Activated gamma-delta T cell treated with anti-CD3 and anti-CD28 coated beads, Interleukin-2, amount 50 U/mL, for 16 hours (primary cell): Measurements from ENCODE around the gene LRRD1.
"Not testable (repeated sequence)": the region's sequence is repeated elsewhere in the genome, so short reads cannot be mapped to it uniquely, and the experiment has no call there.

Experiments
- DNase-seq: peaks from one replicate; pipeline ENCODE4 v3.0.0-alpha.2; 2020; ENCODE audit warnings: low read depth

LRRD1 gene

DNA sequence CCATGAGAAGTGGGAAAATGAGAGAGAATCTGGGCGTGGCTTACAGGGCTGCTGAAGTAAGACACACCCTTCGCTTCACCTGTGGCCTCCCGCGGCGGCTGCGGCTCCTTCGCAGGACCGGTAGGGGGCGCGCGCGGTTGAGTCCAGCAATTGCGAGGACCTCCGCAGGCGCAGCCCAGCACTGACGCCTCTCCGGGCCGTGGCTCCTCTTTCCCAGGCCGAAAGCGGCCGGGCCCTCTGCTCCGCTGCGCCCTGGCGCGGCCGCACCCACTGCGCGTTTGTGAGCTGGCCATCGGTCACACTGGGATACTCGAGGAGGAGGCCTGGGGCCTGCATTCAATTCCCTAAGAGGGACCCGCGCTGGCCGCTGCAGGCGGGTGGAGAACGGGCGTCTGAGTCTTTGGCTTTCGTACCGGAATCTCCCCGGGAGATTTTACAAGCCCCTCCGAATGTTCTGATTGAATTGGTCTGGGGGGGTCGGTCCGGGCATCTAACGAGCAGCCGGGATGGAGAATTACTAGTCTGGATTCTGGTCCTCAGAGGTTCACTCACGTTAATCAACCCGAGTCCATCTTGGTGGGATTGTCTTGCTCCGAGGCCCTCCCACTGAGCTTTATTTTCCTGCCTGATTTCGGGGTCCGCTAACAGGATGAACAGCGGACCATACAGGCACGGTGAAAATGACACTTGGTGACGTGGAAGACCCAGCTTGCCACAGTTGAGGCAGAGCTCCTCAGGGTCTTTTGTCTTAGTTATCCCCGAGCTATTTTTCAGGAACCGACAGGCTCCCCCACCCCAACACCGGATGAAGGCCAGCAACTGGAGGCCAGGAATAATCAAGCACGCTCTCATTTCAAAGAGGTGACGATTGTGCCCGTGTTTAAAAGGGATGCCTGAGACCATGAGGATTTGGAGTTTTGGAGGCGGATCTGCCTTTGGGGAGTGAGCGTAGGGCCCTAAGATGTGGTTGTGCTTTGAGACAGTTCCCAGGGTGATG, at the start of gene LRRD1:
Gene LRRD1, minus strand, starts transcription at position 215 of the 997 bp plus-strand sequence. CDS start 13,940 bp downstream, outside the sequence.
- DNase-seq = peak; percentile 79

DNA sequence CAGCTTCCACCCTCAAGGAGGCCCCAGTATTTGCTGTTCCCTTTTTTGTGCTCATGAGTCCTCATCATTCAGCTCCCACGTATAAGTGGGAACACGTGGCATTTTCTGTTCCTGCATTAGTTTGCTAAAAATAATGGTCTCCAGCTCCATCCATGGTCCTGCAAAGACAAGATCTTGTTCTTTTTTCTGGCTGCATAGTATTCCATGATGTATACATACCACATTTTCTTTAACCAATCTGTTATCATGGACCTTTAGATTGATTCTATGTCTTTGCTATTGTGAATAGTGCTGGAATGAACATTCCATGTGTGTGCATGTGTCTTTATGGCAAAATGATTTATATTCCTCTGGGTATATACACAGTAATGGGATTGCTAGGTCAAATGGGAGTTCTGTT, 49.8 kb upstream of the LRRD1 start:
- no peak for DNase-seq

DNA sequence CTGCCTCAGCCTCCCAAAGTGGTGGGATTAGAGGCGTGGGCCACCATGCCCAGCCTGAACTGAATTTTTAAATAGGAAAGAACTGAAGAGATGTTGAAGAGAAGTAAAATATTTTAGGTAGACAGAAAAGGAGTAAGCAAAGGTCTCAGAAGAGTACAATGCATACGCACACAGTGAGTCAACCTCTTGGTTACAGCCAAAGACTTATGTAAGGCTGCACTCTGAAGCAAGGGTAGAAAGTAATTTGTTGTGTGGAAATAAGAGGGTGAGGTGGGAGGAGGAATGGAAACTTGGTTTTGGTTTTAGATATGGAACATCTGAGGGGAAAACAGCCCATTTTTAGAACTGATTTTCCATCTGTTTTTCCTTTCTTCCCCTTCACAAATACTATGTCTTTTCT, 49.2 kb upstream of the LRRD1 start:
- no peak for DNase-seq

DNA sequence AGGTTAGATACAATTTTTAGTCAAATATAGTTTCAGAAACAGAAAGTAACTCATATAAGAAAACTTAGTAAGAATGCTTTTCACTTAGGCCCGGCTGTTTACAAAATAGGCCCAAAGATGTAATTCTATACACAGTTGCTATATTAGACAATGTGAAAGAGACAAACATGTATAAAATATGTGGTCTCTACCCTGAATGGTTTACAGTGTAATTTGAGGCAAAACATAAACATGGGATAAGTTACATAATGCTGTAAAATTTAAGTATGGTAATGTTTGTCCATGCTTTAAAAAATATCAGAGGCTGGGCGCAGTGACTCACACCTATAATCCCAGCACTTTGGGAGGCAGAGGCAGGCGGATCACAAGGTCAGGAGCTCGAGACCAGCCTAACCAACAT, 48.0 kb upstream of the LRRD1 start:
- DNase-seq = no peak

DNA sequence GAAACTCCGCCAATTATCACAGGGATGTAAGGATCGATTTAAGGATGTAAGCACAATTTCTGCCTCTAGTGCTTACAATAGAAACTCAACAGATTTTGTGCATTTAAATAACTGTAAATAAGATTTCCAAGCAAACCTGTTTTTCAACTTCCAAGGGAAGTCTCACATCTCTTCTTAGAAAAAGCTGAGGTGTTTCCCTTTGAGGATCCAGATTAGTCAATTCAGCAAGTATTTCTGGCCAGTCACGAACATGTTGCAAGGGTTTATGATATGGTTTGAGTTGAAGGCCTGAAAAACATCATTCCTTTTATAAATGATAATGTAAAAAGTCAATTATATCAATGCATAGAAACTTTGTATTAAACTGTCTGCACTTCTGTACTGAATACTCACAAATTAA, 42.8 kb upstream of the LRRD1 start:
- no peak for DNase-seq

DNA sequence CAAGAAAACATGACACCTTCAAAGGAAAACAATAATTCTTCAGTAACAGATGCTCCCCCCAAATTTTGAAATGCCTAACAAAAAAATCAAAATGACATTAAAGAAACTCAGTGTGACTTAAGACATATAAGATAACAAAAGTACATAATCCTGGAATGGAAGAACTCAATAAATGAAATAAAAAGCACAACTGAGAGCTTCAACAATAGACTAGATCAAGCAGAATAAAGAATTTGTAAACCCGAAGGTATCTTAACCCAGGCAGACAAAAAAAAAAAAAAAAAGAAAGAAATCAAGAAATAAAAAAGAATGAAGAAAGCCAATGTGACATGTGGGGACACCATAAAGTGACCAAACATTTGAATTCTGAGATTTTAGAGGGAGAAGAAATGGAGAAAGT, 27.7 kb upstream of the LRRD1 start:
- DNase-seq = no peak

DNA sequence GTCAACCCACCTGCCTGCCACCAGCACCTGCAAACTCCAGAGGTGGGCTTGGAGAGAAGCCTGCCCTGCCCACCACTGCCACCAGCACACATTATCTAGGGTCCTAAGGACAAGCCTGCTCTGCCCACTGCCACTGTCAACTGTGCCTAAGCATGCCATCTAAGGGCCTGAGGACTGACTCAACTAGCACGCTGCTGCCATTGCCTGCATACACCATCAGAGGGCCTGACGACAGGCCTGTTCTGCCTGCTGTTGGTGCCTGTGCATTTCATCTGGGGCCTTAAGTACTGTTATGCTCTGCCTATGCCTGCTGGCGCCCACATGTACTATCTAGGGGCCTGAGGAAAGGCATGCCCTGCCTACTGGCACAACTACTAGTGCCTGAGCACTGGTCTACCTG, 27.0 kb upstream of the LRRD1 start:
- DNase-seq = no peak

DNA sequence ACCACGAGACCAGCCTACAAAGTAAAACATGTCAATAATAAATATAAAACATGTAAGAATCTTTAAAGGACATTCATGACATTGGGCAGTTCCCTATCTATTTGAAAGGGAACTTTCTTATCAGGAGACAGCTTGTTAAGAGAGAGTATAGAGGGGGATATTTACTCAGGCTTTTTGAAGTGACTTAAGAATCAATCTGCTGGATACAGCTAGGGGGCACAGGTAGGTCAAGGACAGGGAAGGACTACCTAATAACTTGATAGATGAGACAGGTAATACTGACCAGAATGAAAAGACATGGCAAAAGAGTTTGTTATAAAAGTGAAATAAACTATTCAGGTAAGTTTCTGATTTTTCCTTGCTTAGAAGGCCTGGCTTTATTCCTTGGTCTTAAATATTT, 21.8 kb upstream of the LRRD1 start:
- no peak for DNase-seq

DNA sequence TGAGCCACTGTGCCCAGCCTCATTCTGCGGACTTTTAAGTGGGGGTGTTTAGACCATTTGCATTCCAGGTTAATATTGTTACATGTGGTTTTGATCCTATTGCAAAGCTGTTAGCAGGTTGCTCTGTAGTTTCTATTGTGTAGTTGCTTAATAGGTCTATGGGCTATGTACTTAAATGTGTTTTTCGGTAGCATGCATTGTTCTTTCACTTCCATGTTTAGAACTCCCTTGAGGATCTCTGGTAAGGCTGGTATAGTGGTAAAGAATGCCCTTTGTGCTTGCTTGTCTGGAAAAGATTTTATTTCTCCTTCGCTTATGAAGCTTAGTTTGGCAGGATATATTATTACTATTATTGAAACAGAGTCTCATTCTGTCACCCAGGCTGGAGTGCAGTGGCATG, 13.4 kb upstream of the LRRD1 start:
- DNase-seq = no peak

DNA sequence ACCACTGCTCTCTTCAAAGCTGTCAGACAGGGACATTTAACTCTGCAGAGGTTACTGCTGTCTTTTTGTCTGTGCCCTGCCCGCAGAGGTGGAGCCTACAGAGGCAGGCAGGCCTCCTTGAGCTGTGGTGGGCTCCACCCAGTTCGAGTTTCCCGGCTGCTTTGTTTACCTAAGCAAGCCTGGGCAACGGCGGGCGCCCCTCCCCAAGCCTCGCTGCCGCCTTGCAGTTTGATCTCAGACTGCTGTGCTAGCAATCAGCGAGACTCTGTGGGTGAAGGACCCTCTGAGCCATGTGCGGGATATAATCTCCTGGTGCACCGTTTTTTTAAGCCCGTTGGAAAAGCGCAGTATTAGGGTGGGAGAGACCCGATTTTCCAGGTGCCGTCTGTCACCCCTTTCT, 10.3 kb upstream of the LRRD1 start:
- DNase-seq = not testable (repeated sequence)

DNA sequence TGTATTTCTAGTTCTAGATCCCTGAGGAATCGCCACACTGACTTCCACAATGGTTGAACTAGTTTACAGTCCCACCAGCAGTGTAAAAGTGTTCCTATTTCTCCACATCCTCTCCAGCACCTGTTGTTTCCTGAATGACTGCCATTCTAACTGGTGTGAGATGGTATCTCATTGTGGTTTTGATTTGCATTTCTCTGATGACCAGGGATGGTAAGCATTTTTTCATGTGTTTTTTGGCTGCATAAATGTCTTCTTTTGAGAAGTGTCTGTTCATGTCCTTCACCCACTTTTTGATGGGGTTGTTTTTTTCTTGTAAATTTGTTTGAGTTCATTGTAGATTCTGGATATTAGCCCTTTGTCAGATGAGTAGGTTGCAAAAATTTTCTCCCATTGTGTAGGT, 5.4 kb upstream of the LRRD1 start:
- DNase-seq = not testable (repeated sequence)

DNA sequence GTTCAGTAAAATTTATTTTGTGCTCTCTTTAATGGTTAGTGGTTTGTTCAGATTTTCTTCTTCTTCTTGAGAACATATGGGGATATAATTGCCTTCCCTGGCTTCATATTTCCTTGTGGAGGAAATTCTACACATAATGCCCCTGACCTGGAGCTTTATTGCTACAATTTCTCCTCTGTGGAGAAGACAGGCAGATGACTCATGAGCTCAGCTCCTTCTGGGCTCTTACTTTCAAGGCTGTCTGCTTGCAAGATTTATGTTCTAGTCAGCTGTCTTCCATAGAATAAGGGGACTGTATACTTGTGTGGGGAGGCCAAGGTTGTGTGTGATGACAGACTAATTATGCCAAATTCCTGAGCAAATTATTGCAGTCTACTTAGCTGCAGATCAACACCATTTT, 1.6 kb downstream of the LRRD1 start:
- no peak for DNase-seq

DNA sequence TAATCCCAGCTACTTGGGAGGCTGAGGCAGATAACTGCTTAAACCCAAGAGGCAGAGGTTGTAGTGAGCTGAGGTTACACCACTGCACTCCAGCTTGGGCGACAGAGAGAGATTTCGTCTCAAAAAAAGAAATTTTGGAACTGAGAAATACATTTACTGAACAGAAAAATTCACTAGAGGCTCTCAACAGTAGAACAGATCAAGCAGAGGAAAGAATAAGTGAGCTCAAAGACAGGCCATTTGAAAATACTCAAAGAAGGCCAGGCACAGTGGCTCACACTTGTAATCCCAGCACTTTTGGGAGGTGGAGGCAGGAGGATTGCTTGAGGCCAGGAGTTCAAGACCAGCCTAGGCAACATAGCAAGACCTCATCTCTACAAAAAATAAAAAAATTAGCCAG, 9.4 kb downstream of the LRRD1 start:
- not testable (repeated sequence) for DNase-seq

DNA sequence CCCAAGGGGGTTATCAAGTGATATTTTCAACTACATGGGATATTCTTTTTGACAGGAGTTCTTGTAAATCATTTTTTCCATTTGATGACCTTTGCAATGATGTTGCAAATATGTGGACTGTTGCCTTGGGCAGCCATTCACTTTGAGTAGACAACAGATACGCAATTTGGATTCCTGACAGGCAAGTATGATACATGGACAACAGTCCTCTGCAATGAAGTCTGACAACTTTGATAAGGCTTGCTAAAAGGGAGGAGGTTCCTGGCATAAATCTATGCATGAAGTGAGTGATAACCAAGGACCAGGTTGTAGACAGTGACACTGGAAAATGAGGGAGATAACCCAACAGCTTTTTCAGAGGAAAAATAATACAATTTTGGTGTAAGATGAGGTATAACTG, 17.7 kb downstream of the LRRD1 start:
- no peak for DNase-seq

DNA sequence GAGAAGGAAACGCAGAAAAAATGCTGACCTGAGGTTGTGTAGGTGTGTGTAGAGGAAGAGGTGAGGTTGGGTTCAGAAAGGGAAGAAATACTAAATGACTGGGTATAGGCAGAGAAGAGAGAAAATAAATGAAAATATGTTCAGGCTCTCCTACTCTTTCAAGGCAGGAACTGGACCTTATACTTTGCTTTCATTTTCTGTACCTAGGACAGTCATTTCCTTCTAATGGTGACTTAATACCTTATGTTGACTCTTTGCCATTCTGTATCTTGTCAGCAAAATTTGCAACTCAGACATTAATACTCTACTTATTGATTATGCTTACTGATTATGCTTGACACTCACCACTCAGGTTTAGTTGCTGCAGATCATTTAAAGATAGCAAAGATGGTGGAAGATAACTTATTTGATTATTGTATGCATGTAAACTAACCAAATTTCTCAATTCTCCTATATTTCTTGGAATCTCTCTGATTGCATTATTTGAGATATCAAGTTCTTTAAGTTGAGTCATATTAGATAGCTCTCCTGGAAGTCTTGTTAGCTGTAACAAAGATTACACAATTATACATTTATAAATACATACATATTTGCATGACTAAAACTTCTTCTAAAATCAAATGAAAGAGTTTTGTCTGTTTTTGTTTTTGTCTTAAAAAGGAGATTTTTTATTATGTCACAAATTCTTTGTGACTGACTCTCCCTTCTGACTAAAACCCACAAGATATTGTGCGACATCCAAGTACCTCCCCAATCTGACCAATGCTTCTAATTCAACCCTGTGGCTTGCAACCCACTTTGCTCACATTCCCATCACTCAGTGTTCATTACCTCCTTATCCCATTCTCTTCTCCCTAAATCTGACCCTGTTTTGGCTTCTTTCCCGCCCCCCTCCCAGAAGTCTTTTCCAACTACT, 20.0 kb downstream of the LRRD1 start:
- no peak for DNase-seq

DNA sequence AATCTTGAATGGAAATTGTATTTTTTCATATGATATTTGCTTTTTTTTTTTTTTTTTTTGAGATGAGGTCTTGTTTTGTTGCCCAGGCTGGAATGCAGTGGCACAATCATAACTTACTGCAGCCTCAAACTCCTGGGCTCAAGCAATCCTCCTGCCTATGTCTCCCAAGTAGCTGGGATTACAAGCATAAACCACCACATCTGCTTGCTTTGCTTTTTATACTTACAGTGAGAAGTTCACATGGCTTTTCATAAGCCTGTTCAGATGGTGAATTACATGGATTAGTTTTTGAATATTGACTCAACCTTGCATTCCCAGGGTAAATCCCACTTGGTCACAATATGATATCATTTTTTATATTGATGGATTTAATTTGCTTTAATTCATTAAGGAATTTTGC, 22.0 kb downstream of the LRRD1 start:
- no peak for DNase-seq

DNA sequence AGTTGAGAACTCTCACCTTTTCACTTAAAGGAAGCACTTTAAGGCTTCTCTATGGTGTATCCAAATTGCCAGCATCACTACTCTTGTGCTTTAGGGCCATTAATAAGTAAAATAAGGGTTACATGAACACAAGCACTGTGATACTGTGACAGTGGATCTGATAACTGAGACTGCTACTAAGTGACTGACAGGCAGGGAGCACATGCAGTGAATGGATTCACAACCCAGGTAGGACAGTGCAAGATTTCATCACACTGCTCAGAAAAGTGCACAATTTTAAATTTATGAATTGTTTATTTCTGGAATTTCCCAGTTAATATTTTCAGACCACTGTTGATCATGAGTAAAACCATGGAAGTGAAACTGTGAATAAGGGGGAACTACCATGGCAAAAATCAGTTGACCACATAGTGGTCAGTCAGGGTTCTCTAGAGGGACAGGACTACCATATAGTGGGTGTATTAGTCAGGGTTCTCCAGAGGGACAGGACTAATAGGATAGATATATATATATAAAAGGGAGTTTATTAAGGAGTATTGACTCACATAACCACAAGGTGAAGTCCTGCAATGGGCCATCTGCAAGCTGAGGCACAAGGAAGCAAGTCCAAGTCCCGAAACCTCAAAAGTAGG, 23.7 kb downstream of the LRRD1 start:
- no peak for DNase-seq

DNA sequence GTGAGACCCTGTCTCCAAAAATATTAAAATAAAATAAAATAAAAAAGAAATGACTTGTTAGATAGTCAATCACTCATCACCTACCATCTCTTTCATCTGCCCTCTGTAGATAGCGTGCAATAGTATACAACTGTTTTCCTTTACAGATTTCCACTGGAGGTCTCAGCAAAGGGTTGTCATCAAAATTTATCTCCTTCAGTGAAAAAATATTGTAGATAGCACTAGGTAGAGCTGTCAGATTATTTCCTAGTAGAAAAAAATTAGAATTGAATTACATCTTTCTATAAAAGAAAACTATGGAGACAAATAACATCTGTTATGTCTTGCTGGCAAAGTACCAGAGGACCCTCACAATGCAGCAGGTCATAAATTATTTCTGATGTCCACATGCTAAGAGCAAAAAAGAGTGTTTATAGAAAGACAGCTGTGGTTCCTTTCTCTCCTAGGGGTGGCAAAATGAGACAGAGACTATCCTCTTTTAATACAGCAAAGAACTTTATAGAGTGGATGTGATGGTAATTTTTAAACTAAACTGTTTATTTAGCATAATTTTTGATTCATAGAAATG, 28.4 kb downstream of the LRRD1 start:
- DNase-seq = no peak

DNA sequence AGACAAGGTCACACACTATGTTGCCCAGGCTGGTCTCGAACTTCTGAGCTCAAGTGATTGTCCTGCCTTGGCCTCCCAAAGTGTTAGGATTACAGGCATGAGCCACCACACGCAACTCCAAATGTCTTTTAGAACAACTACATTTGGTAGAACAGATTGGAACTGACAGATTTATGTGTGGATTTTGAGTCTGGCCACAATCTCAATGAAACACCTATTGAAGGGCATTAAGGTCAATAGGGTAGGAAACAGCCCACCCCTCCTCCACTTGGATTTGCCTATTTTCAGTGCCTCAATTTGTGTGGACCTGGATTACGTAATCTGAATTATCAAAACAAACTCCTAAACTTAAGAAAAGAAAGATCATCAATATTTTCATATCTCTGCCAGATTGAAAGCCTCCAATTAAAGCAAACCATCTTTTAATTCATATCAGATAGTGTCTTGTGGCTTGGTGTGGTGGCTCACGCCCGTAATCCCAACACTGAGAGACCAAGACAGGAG, 29.2 kb downstream of the LRRD1 start:
- no peak for DNase-seq

DNA sequence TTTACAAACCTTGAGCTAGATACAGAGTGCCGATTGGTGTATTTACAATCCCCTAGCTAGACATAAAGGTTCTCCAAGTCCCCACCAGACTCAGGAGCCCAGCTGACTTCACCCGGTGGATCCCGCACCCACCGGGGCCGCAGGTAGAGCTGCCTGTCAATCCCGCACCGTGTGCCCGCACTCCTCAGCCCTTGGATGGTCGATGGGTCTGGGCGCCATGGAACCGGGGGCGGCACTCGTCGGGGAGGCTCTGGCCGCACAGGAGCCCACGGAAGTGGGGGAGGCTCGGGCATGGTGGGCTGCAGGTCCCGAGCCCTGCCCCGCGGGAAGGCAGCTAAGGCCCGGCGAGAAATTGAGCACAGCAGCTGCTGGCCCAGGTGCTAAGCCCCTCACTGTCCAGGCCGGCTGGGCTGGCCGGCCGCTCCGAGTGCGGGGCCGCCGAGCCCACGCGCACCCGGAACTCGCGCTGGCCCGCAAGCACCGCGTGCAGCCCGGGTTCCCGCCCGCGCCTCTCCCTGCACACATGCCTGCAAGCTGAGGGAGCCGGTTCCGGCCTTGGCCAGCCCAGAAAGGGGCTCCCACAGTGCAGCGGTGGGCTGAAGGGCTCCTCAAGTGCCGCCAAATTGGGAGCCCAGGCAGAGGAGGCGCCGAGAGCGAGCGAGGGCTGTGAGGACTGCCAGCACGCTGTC, 35.6 kb downstream of the LRRD1 start:
- DNase-seq = not testable (repeated sequence)

DNA sequence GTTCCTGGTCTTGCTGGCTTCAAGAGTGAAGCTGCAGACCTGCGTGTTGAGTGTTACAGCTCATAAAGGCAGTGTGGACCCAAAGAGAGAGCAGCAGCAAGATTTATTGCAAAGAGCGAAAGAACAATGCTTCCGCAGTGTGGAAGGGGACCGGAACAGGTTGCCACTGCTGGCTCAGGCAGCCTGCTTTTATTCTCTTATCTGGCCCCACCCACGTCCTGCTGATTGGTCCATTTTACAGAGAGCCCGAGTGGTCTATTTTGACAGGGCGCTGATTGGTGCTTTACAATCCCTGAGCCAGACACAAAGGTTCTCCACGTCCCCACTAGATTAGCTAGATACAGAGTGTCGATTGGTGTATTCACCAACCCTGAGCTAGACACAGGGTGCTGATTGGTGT, 36.2 kb downstream of the LRRD1 start:
- not testable (repeated sequence) for DNase-seq
